GM19099 (cell line): ENCODE results near the gene AKAP6.

Source experiments
- POLR2A ChIP-seq: IDR thresholded peaks from 3 replicates; pipeline ENCODE4 v1.6.1; 2011; ENCODE audit warnings: low read depth; ENCODE audit not compliant: insufficient read length; ENCODE audit errors: extremely low read depth

AKAP6 gene

GRCh38 chr14:32698831-32699230 lies 369.7 kb downstream of the AKAP6 start:
- TF ChIP-seq POLR2A, result no peak

GRCh38 chr14:32701475-32701874 lies 372.4 kb downstream of the AKAP6 start:
- TF ChIP-seq POLR2A, result no peak

- TF ChIP-seq POLR2A, result no peak
Observed at GRCh38 chr14:32702088-32702487, 373.0 kb downstream of the AKAP6 start.

- no peak for TF ChIP-seq POLR2A
Observed at GRCh38 chr14:32702562-32702961, 373.5 kb downstream of the AKAP6 start.

GRCh38 chr14:32703183-32703621 lies 374.1 kb downstream of the AKAP6 start:
- no peak for TF ChIP-seq POLR2A

GRCh38 chr14:32706721-32707519 lies 377.8 kb downstream of the AKAP6 start:
- TF ChIP-seq POLR2A, result no peak

GRCh38 chr14:32707742-32708500 lies 378.8 kb downstream of the AKAP6 start:
- TF ChIP-seq POLR2A, result no peak

GRCh38 chr14:32709027-32709426 lies 379.9 kb downstream of the AKAP6 start:
- TF ChIP-seq POLR2A, result no peak

GRCh38 chr14:32710231-32710671 lies 381.2 kb downstream of the AKAP6 start:
- TF ChIP-seq POLR2A, result no peak

- no peak for TF ChIP-seq POLR2A
Observed at GRCh38 chr14:32710731-32711680, 381.9 kb downstream of the AKAP6 start.

- no peak for TF ChIP-seq POLR2A
Observed at GRCh38 chr14:32713856-32714255, 384.8 kb downstream of the AKAP6 start.

- no peak for TF ChIP-seq POLR2A
Observed at GRCh38 chr14:32719601-32720000, 390.5 kb downstream of the AKAP6 start.

- TF ChIP-seq POLR2A, result no peak
Observed at GRCh38 chr14:32720927-32721326, 391.8 kb downstream of the AKAP6 start.

- no peak for TF ChIP-seq POLR2A
Observed at GRCh38 chr14:32722631-32723183, 393.6 kb downstream of the AKAP6 start.
